HG03280 (cell line): ENCODE data around the gene POMGNT1.

Source experiments
- ATAC-seq: cut with Tn5 transposase; IDR thresholded peaks from one replicate; pipeline ENCODE4 v1.9.1; 2021; ENCODE audit warnings: mild to moderate bottlenecking, moderate library complexity; ENCODE audit not compliant: unreplicated experiment

The POMGNT1 gene

GRCh38 chr1:46158312-46159281 is 39.6 kb downstream of the POMGNT1 start:
- no peak for ATAC-seq

- no peak for ATAC-seq
Measured at GRCh38 chr1:46157916-46158311, 40.3 kb downstream of the POMGNT1 start.

GRCh38 chr1:46153732-46154131 is 44.5 kb downstream of the POMGNT1 start:
- no peak for ATAC-seq

- ATAC-seq, result no peak
Measured at GRCh38 chr1:46153228-46153627, 45.0 kb downstream of the POMGNT1 start.

- ATAC-seq, result no peak
Measured at GRCh38 chr1:46152016-46152415, 46.2 kb downstream of the POMGNT1 start.

- no peak for ATAC-seq
Measured at GRCh38 chr1:46150085-46150484, 48.1 kb downstream of the POMGNT1 start.

GRCh38 chr1:46148318-46148717 is 49.9 kb downstream of the POMGNT1 start:
- ATAC-seq, result no peak
